Measurements from ENCODE around the gene CNTNAP2. TPM values are rescaled to one million over a fixed set of nuclear protein-coding genes. Genes with fewer than 3 reads are reported as not detected.

Gene CNTNAP2
- total RNA-seq, 1 experiment from 2014 or later: 64.5 TPM

- Histone ChIP-seq H3K4me1 (ENCODE audit: insufficient read depth, low read length) (peaks cover 2% of the 10 kb centered on the region; the same call in 1 of the 2 replicates), H2AK5ac (ENCODE audit: insufficient read length, low read length) (no peak overlapping the region), H3K56ac (ENCODE audit: insufficient read length, low read depth, low read length) (no peak overlapping the region), H2BK120ac (ENCODE audit: low read depth, low read length, poor library complexity, severe bottlenecking) (no peak overlapping the region), H3K18ac (ENCODE audit: insufficient read length, low read depth, low read length) (no peak overlapping the region), H4K8ac (replicated peaks; ENCODE audit: insufficient read length, low read depth, low read length) (no peak overlapping the region), H2BK12ac (ENCODE audit: insufficient read length, low read depth, low read length) (no peak overlapping the region), H4K91ac (ENCODE audit: insufficient read length, low read depth, low read length) (no peak overlapping the region), H3K79me2 (ENCODE audit: insufficient read depth, low read length) (no peaks in the 10 kb centered on the region), H3K27me3 (ENCODE audit: insufficient read depth, low read length) (no peaks in the 10 kb centered on the region; the same call in 1 of the 2 replicates), H3T11ph (ENCODE audit: low read length) (no peak overlapping the region), H3K9ac (ENCODE audit: extremely low read depth, insufficient read length, low read length) (no peak overlapping the region), H3K23me2 (ENCODE audit: insufficient read length, low read depth, low read length, poor library complexity, severe bottlenecking) (peaks cover 7% of the 10 kb centered on the region), H3K4me2 (ENCODE audit: insufficient read depth, insufficient read length, low read length) (no peak overlapping the region), H3K4ac (ENCODE audit: low read depth, low read length) (no peak overlapping the region), H3K27ac (ENCODE audit: insufficient read length, low read depth, low read length) (no peak overlapping the region), H3K14ac (ENCODE audit: insufficient read depth, low read length) (no peak overlapping the region), H2BK15ac (ENCODE audit: low read depth, low read length) (no peak overlapping the region), H4K5ac (ENCODE audit: insufficient read length, low read depth, low read length) (no peak overlapping the region), H4K20me1 (ENCODE audit: control insufficient read depth, insufficient read depth, insufficient read length) (no peaks in the 10 kb centered on the region), H3K23ac (ENCODE audit: insufficient read length, low read depth, low read length) (no peak overlapping the region), H2BK5ac (ENCODE audit: insufficient read length, low read length) (no peak overlapping the region), H3K9me3 (ENCODE audit: control insufficient read depth, low read depth, low read length) (no peaks in the 10 kb centered on the region), H2AFZ (ENCODE audit: low read length) (no peak overlapping the region), H2BK20ac (ENCODE audit: low read depth, low read length, poor library complexity, severe bottlenecking) (no peak overlapping the region), H3K79me1 (ENCODE audit: insufficient read depth, low read depth, low read length, poor library complexity, severe bottlenecking) (no peaks in the 10 kb centered on the region)
- Mint-ChIP-seq H3K9me3 (no peaks in the 10 kb centered on the region), H3K4me1 (peaks cover 9 to 16% of the 10 kb centered on the region in 2 experiments), H3K4me3 (no peak overlapping the region), H3K27ac (no peak overlapping the region), H3K27me3 (ENCODE audit: low read depth) (peaks cover 41% of the 10 kb centered on the region), H3K36me3 (ENCODE audit: insufficient read depth in 1 of 3, low read depth in 3 of 3) (no peaks in the 10 kb centered on the region)
- no CpG with 5 or more reads among the region's 1 CpG for WGBS (ENCODE audit: extremely low coverage, insufficient read length, low lambda C conversion rate)
- DNase-seq: no peak
- TF ChIP-seq CTCF (conservative IDR thresholded peaks at IDR 0.05): 0 out of 3 replicates have a peak, but pooled peaks have one; percentile 16
Measured at GRCh38 chr7:146119002-146119401, 2.4 kb downstream of the CNTNAP2 start.
